OCI-LY3 (cell line): ENCODE results near the gene MED13L.
"Not testable (repeated sequence)": the region's sequence is repeated elsewhere in the genome, so short reads cannot be mapped to it uniquely, and the experiment has no call there.

ENCODE experiments used
- H2AFZ ChIP-seq: fragments of 200-600, 300-600 bp; shearing (Covaris generic); 2 replicates; pipeline ENCODE4 v1.6.0; 2014; ENCODE audit warnings: antibody characterized with exemption, low read depth, low read length
- H3K27ac ChIP-seq: fragments of 200-600, 300-600 bp; sonication (generic); 2 replicates; pipeline ENCODE4 v1.5.1; 2014; ENCODE audit warnings: mild to moderate bottlenecking, low read length, moderate library complexity, mixed read lengths
- H3K27me3 ChIP-seq: fragments of 200-600, 300-600 bp; sonication (generic); 2 replicates; pipeline ENCODE4 v1.6.1; 2014; ENCODE audit warnings: low read depth, low read length, mixed read lengths
- H3K36me3 ChIP-seq: fragments of 200-600, 300-600 bp; sonication (generic); replicated peaks from 2 replicates; pipeline ENCODE3; 2014; ENCODE audit warnings: low read depth, low read length, mixed read lengths
- H3K4me1 ChIP-seq: fragments of 300-600, 200-600 bp; sonication (generic); 2 replicates; pipeline ENCODE4 v1.6.1; 2014; ENCODE audit warnings: low read length, mixed read lengths
- H3K4me2 ChIP-seq: fragments of 200-600, 300-600 bp; sonication (generic); 2 replicates; pipeline ENCODE4 v1.6.1; 2014; ENCODE audit warnings: low read length, mixed read lengths
- H3K4me3 ChIP-seq: fragments of 300-600, 200-600 bp; sonication (generic); 2 replicates; pipeline ENCODE4 v1.5.1; 2014; ENCODE audit warnings: antibody characterized with exemption, mild to moderate bottlenecking, low read length, moderate library complexity
- H3K79me2 ChIP-seq: fragments of 300-600, 200-600 bp; shearing (Covaris generic); 2 replicates; pipeline ENCODE4 v1.6.1; 2014; ENCODE audit warnings: mild to moderate bottlenecking, low read length, mixed read lengths
- H3K9ac ChIP-seq: fragments of 300-600, 200-600 bp; shearing (Covaris generic); 2 replicates; pipeline ENCODE4 v1.6.0; 2014; ENCODE audit warnings: mild to moderate bottlenecking, low read length, moderate library complexity
- H3K9me3 ChIP-seq: fragments of 200-600, 300-600 bp; shearing (Covaris generic); 2 replicates; pipeline ENCODE4 v1.6.1; 2014; ENCODE audit warnings: low read length, mixed read lengths; ENCODE audit not compliant: insufficient read depth
- H4K20me1 ChIP-seq: fragments of 200-600, 300-600 bp; sonication (generic); 2 replicates; pipeline ENCODE4 v1.6.1; 2016; ENCODE audit warnings: low read length, mixed read lengths; ENCODE audit not compliant: insufficient read depth
- CTCF ChIP-seq: fragments of 200-600, 300-600 bp; sonication (generic); IDR thresholded peaks from 2 replicates; pipeline ENCODE4 v1.5.1; 2014; ENCODE audit warnings: antibody characterized with exemption, low read length, low read depth
- EZH2phosphoT487 ChIP-seq: fragments of 200-600 bp; shearing (Covaris generic); IDR thresholded peaks from 2 replicates; pipeline ENCODE4 v1.6.1; 2018; ENCODE audit warnings: antibody characterized with exemption, mixed run types, low read depth

MED13L gene

GRCh38 chr12:116037941-116038837 lies 239.3 kb downstream of the MED13L start:
- Histone ChIP-seq H3K4me2 (no peak overlapping the region), H3K27me3 (no peaks in the 10 kb centered on the region), H3K27ac (no peak overlapping the region), H3K9me3 (no peaks in the 10 kb centered on the region), H4K20me1 (peaks cover 12% of the 10 kb centered on the region; the same call in 1 of the 2 replicates), H3K4me3 (no peak overlapping the region), H3K9ac (no peak overlapping the region), H3K4me1 (peaks cover 3% of the 10 kb centered on the region), H3K36me3 (peaks cover 3% of the 10 kb centered on the region), H2AFZ (no peak overlapping the region), H3K79me2 (peaks cover 53% of the 10 kb centered on the region)
- TF ChIP-seq EZH2phosphoT487 (no peak), CTCF (no peak)

DNA sequence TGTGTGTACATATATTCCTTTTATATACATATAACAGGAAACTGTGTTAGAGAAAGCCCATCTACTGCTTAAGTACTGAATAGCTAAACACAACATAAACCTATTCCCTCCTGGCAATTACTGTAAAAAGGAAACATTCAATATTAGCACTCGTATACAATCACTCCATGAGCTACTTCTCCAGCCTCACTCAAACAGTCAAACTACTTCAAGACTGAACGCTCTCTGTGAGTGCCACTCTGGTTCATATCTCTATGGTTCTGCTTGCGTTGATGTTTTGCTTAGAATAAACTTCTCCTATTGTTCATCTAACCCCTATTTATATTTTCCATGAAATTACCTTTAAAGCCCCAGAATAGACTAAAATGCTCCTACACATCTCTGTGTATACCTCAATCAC lies 243.7 kb downstream of the MED13L start:
- Histone ChIP-seq H3K4me3 (no peak overlapping the region), H3K4me1 (peaks cover 3% of the 10 kb centered on the region)

GRCh38 chr12:116031624-116032023 lies 245.9 kb downstream of the MED13L start:
- H2AFZ ChIP-seq, H3K27ac ChIP-seq, H3K27me3 ChIP-seq, H3K4me2 ChIP-seq, H3K4me1 ChIP-seq, H3K4me3 ChIP-seq, H3K9ac ChIP-seq, H3K9me3 ChIP-seq, H3K36me3 ChIP-seq: not testable (repeated sequence)
- Histone ChIP-seq H4K20me1 (peaks cover 17% of the 10 kb centered on the region; the same call in 1 of the 2 replicates), H3K79me2 (peaks cover 56% of the 10 kb centered on the region)

More for the DNA sequence above, 243.7 kb downstream of the MED13L start:
- Histone ChIP-seq H3K4me2 (no peak overlapping the region), H3K9ac (no peak overlapping the region), H3K9me3 (no peaks in the 10 kb centered on the region), H4K20me1 (peaks cover 11% of the 10 kb centered on the region; the same call in 1 of the 2 replicates), H3K27ac (no peak overlapping the region), H3K27me3 (no peaks in the 10 kb centered on the region), H3K36me3 (no peaks in the 10 kb centered on the region), H2AFZ (no peak overlapping the region), H3K79me2 (peaks cover 46% of the 10 kb centered on the region)
- TF ChIP-seq EZH2phosphoT487 = no peak
- TF ChIP-seq CTCF = no peak

GRCh38 chr12:116028619-116029018 lies 248.9 kb downstream of the MED13L start:
- H3K9ac ChIP-seq = no peak overlapping the region
- peaks cover 57% of the 10 kb centered on the region for H3K79me2 ChIP-seq
- H3K4me2 ChIP-seq = no peak overlapping the region
- H3K4me1 ChIP-seq = peaks cover 10% of the 10 kb centered on the region
- no peaks in the 10 kb centered on the region for H3K36me3 ChIP-seq
- peaks cover 12% of the 10 kb centered on the region; the same call in 1 of the 2 replicates for H4K20me1 ChIP-seq
- H3K9me3 ChIP-seq = no peaks in the 10 kb centered on the region
- no peak overlapping the region for H3K4me3 ChIP-seq
- no peak overlapping the region for H3K27ac ChIP-seq
- TF ChIP-seq CTCF = no peak
- TF ChIP-seq EZH2phosphoT487 = no peak
- no peak overlapping the region for H2AFZ ChIP-seq
- no peaks in the 10 kb centered on the region for H3K27me3 ChIP-seq
